Left cardiac atrium (tissue), 4 donors: ENCODE results near the gene SERINC5. TPM values are rescaled to one million over a fixed set of nuclear protein-coding genes. Genes with fewer than 3 reads are reported as not detected.
A peak's percentile ranks its signal among the peaks of the same experiment; 100 is the strongest.
"Not testable (repeated sequence)": the region's sequence is repeated elsewhere in the genome, so short reads cannot be mapped to it uniquely, and the experiment has no call there.

Experiments
- ATAC-seq, 2 donors: fragments of 200-7000 bp; cut with Tn5 transposase; one replicate each; pipeline ENCODE4 v1.9.1; 2020; ENCODE audit warnings: mild to moderate bottlenecking in 2 of 2, moderate library complexity in 2 of 2
- DNase-seq: peaks from one replicate; pipeline ENCODE4 v3.0.0-alpha.2; 2020
- intact Hi-C, 2 donors: fragments of 100-400 bp; cut with DNase I; formaldehyde crosslinking; loops; one replicate each; pipeline versions ENCODE4 v1.14.1 to v1.15.1; 2022 to 2023
- total RNA-seq, 2 donors: library from RNA; stranded (reverse); fragmentation: NEBNext Ultra II Directional; extraction: Animal tissue kit (Norgen Biotek cat#: 25700); gene quantifications; one replicate each; pipeline ENCODE4 v1.2.1, GENCODE V29; 2021
- donor health status: DM: no; HTN: yes; CAD: no.
- donor health status: DM: no; HTN: yes; CAD: no; lungs with severe emphysema.
- donor health status: DM: yes; HTN: yes; CAD: no.
- donor health status: Dilated cardiomyopathy.

The SERINC5 gene
- total RNA-seq, 2 donors from 2014 or later = 14.3 to 14.9 TPM

GRCh38 chr5:80154289-80154688, 101.6 kb downstream of the SERINC5 start:
- ATAC-seq, DNase-seq, intact Hi-C loops: not testable (repeated sequence)

GRCh38 chr5:80153586-80154126, 102.2 kb downstream of the SERINC5 start:
- DNase-seq (no peak), ATAC-seq (peak; percentile 53 to 60)
- intact Hi-C loops = no loop called here

DNA sequence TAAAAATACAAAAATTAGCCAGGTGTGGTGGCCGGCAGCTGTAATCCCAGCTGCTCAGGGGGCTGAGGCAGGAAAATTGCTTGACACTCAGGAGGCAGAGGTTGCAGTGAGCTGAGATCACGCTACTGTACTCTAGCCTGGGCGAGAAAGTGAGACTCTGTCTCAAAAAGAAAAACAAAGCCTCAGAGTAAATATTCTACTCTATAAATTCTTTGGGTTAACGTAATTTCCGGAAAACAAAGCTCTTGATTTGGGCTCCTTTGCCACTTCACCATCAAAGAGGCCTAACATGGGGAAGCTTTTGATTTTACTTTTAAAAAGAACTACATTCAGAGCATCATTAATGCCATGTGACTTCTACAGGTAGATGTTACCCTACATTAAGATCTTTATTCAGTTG, 103.1 kb downstream of the SERINC5 start:
- no peak for ATAC-seq
- intact Hi-C loops = no loop called here

GRCh38 chr5:80151890-80152289, 104.0 kb downstream of the SERINC5 start:
- intact Hi-C loops = no loop called here
- no peak for DNase-seq
- ATAC-seq = no peak

More for the DNA sequence above, 103.1 kb downstream of the SERINC5 start:
- no peak for DNase-seq

GRCh38 chr5:80150731-80151130, 105.1 kb downstream of the SERINC5 start:
- intact Hi-C loops = no loop called here
- DNase-seq = no peak
- ATAC-seq = no peak

DNA sequence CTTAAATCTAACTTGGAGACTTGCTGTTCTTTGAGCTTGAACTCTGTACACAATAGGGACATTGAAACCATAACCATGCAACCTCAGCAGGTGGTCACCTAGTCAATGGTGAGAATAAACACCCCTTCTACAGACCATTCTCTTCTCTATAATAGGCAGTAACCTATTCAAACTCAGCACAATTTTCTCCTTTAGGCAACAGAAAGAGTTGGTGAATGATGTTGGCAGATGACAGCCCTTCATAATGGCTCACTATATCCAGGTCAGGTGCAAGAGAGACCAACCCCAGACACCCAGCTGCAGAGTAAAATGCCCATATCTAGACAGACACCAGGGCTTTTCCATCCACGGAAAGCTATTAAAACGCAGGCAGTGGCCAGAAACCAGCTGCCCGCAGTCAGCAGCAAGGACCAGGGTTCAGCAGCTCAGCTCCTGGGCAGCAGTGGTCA, 106.7 kb downstream of the SERINC5 start:
- intact Hi-C loops = no loop called here
- no peak for DNase-seq
- no peak for ATAC-seq

DNA sequence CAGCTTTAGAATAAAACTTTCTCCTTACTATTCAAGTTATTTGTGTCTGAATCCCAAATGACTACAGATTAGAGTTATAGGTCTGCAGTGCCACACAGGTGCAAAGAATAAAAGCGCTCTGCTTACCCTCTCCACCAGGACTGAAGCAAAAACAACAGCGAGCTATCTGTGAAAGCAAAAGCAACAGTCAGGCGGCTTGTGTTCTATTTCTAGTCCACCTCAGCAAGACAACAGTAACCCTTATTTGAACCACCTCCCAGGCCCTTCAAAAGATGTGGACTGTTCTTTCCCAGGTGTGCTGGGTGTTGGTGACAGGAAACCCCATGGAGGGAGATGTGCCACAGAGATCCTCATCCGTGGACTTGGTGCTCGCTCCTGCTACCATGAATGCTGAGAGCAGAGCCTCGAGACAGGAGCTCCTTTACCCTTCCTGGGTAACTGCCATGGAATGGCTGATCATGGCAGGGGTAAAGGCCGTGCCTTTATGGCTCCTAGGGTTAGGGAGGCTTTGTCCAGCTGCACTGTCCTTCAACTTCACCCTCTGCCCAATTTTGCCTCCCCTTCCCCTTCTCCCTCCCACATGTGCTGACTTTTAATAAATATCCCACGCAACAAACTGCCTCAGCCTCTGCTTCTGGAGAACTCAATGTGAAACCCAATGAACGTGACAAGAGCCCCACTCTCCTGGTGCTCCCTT, 108.6 kb downstream of the SERINC5 start:
- intact Hi-C loops = no loop called here
- DNase-seq = no peak

GRCh38 chr5:80146046-80146445, 109.8 kb downstream of the SERINC5 start:
- intact Hi-C loops = no loop called here
- no peak for DNase-seq
- ATAC-seq = peak in 1 of 2 donors; percentile 10

More for the DNA sequence above, 108.6 kb downstream of the SERINC5 start:
- peak in 1 of 2 donors; percentile 19 for ATAC-seq

GRCh38 chr5:80143491-80143890, 112.4 kb downstream of the SERINC5 start:
- ATAC-seq = no peak
- no peak for DNase-seq
- intact Hi-C loops = no loop called here

GRCh38 chr5:80142996-80143395, 112.9 kb downstream of the SERINC5 start:
- DNase-seq = no peak

GRCh38 chr5:80141681-80142080, 114.2 kb downstream of the SERINC5 start:
- intact Hi-C loops = no loop called here
- ATAC-seq = no peak

More at GRCh38 chr5:80142996-80143395, 112.9 kb downstream of the SERINC5 start:
- no peak for ATAC-seq
- intact Hi-C loops = no loop called here

DNA sequence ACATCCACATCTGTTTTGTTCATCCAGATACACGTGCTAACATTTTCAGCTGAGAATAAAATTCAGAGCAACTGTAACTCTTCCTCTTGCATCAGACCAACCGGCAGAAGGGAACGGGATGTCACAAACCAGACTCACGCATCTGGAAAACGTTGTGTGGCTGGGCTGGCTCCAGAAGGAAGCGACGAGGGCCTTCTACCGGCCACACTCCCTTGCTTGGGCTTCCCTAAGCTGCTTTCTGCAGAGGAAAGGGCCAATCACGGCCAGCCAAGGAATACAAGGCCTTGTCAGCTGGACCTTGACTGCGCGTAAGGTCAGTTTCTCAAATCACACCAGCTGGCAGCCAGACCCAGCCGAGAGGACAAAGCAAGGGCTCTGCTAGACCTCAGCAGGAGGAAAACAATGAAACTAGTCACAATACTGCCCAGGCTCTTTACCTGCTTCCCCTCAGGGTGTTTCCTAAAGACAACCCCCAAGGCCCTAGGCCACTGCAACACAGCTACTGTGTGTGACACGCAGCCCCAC, 114.6 kb downstream of the SERINC5 start:
- DNase-seq (peak; percentile 88), ATAC-seq (peak; percentile 97 to 98)
- intact Hi-C loops = no loop called here

More at GRCh38 chr5:80141681-80142080, 114.2 kb downstream of the SERINC5 start:
- DNase-seq = no peak

- intact Hi-C loops = no loop called here
- DNase-seq (no peak), ATAC-seq (no peak)
Measured at GRCh38 chr5:80140496-80140895, 115.4 kb downstream of the SERINC5 start.

DNA sequence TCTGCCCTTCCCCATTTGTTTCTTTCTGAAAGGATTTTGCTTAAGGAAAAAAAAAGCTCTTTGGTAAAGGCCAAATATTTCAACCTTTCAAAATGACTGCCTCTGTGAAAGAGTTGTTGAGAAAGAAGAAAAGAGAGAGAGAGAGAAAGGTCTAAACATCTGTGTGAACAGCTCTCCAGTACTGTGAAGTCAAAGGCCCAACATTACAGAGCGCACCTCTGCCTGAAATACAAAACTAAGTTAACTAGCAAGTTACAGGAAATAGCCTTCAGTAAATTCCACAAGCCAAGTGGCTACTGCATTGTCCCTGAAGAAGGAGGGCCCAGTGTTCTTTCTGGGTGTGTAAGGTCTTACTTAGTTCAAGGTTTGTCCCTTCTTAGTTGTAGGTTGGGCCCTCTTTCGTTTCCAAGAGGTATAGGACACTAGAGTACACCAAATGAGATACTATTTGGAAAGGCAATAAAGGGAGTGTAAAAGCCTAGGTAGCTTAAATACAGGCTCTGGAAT, 116.3 kb downstream of the SERINC5 start:
- intact Hi-C loops = no loop called here
- no peak for DNase-seq
- no peak for ATAC-seq

DNA sequence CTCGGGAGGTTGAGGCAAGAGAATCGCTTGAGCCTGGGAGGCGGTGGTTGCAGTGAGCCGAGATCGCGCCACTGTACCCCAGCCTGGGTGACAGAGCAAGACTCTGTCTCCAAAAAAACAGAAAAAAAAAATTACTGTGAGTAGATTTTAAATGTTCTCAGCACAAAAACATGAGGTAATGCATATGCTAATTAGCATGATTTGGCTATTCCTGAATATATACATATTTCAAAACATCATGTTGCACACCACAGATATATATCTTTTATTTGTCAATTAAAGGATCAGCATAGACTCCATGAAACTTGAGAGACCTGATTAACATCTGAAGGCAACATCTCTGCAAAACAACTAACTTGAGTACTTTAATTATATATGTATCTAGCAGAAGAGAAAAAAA, 117.4 kb downstream of the SERINC5 start:
- ATAC-seq = no peak
- no peak for DNase-seq
- intact Hi-C loops = no loop called here

DNA sequence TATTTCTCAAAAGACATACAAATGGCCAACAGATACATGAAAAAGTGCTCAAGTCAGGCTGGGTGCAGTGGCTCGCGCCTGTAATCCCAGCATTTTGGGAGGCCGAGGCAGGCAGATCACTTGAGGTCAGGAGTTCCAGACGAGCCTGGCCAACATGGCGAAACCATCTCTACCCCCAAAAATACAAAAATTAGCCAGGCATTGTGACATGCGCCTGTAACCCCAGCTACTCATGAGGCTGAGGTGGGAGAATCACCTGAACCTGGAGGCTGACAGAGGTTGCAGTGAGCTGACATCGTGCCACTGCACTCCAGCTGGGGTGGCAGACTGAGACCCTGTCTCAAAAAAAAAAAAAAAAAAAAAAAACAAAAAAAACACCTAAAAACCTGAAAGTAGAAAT, 119.0 kb downstream of the SERINC5 start:
- DNase-seq, intact Hi-C loops, ATAC-seq: not testable (repeated sequence)

DNA sequence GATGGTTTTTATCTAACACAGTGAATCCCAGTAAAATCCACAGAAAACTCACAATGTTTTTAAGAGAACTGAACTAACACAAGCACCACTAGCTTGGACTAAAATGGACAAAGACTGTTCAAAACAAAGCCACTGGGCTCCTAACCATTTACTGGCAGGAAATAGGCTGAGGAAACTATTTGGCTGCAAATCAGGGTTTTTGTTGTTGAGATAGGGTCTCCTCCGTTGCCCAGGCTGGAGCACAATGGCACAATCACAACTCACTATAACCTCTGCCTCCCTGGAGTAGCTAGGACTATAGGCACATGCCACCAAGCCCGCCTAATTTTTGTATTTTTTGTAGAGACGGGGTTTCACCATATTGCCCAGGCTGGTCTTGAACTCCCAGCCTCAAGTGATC, 121.0 kb downstream of the SERINC5 start:
- intact Hi-C loops = no loop called here
- DNase-seq = no peak
- no peak for ATAC-seq

- DNase-seq (no peak), ATAC-seq (no peak)
- intact Hi-C loops = no loop called here
Measured at GRCh38 chr5:80129146-80129545, 126.7 kb downstream of the SERINC5 start.

DNA sequence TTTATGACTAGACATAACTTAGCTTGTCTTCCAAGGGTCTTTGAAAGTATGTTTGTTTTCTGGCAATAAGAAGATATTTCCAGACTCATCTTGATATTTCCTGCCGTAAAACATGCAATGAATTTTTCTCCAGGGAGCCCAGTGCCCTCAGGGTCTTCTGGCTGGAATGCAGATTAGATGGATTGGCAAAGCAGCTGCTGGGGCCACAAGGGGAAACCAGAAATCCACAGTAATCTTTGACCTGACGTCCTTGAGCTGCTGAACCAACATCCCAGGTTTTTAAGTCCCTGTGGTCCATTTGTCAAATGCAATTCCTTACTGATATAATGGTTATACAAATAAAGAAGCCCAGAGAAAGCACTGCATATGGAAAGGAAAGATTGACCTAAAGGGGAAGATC, 127.7 kb downstream of the SERINC5 start:
- DNase-seq = no peak
- ATAC-seq = no peak

DNA sequence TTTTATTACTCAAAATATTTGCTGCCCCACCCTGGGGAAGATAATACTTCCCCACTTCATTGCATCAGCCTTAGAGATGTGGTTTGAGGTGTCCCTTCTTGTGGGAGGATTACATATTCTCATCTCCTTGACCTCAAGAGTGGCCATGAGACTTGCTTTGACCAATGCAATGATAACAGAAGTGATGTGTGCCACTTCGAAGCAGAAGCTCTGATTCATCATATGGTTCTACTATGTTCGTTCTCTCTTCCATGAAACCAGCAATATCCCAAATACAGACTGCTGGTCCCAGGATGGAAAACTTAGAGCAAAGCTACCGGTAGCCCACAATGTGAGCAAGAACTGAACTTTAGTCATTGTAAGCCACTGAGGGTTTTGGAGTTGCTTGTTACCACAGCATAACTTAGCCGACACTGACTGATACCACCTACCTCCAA, 128.7 kb downstream of the SERINC5 start:
- intact Hi-C loops = no loop called here
- DNase-seq (no peak), ATAC-seq (peak; percentile 33 to 64)

More for the DNA sequence above, 127.7 kb downstream of the SERINC5 start:
- intact Hi-C loops = no loop called here
